Measurements from ENCODE around the gene CTU1.

- no peak for TF ChIP-seq CTCF (IDR thresholded peaks at IDR 0.05)
- TF ChIP-seq POLR2A (IDR thresholded peaks at IDR 0.05) = no peak
Measured at GRCh38 chr19:51076631-51077213, 31.5 kb downstream of the CTU1 start.

Data from body of pancreas (tissue), 4 donors.